ENCODE measurements around the gene TRAPPC4.

DNA sequence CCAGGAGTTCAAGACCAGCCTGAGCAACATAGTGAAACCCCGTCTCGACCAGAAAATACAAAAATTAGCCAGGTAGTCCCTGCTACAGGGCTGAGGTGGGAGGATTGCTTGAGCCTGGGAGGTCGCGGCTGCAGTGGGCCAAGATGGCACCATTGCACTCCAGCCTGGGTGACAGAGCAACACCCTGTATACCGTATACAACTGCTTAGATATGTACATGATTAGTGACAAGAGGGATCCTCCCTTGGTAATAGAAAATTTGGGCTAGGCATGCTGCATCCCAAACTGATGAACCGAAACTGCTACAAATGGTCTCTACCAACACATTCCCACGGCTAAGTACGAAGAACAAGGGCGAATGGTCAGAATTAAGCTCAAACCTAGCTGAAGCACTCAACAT is 24.4 kb downstream of the TRAPPC4 start:
- TF ChIP-seq CEBPB (IDR thresholded peaks at IDR 0.05; ENCODE audit: low read depth, low read length) (no peak), BACH1 (IDR thresholded peaks at IDR 0.05; ENCODE audit: low read length) (no peak), POLR2A (IDR thresholded peaks at IDR 0.05; ENCODE audit: control extremely low read depth in 1 of 2, low read depth in 2 of 2, low read length in 2 of 2) (no peak), POLR2AphosphoS5 (IDR thresholded peaks at IDR 0.05; ENCODE audit: low read depth, low read length) (no peak), TCF12 (IDR thresholded peaks at IDR 0.05; ENCODE audit: low read depth, low read length) (no peak), MAFK (IDR thresholded peaks at IDR 0.05; ENCODE audit: low read depth, low read length) (no peak), ZNF274 (IDR thresholded peaks at IDR 0.05; ENCODE audit: borderline replicate concordance, extremely low read depth, low read length) (no peak), CBX5 (IDR thresholded peaks at IDR 0.05; ENCODE audit: low read depth, low read length) (no peak), SP1 (IDR thresholded peaks at IDR 0.05; ENCODE audit: low read depth, low read length) (no peak), RAD21 (IDR thresholded peaks at IDR 0.05 in 1 of 2, conservative IDR thresholded peaks at IDR 0.05 in 1 of 2; ENCODE audit: low read depth in 2 of 2, low read length in 2 of 2) (no peak), EP300 (IDR thresholded peaks at IDR 0.05; ENCODE audit: borderline replicate concordance in 1 of 2, low read depth in 2 of 2, low read length in 2 of 2) (no peak)
- TF ChIP-seq, protein P1, sequence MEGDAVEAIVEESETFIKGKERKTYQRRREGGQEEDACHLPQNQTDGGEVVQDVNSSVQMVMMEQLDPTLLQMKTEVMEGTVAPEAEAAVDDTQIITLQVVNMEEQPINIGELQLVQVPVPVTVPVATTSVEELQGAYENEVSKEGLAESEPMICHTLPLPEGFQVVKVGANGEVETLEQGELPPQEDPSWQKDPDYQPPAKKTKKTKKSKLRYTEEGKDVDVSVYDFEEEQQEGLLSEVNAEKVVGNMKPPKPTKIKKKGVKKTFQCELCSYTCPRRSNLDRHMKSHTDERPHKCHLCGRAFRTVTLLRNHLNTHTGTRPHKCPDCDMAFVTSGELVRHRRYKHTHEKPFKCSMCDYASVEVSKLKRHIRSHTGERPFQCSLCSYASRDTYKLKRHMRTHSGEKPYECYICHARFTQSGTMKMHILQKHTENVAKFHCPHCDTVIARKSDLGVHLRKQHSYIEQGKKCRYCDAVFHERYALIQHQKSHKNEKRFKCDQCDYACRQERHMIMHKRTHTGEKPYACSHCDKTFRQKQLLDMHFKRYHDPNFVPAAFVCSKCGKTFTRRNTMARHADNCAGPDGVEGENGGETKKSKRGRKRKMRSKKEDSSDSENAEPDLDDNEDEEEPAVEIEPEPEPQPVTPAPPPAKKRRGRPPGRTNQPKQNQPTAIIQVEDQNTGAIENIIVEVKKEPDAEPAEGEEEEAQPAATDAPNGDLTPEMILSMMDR (IDR thresholded peaks at IDR 0.05; ENCODE audit: control extremely low read depth in 1 of 3, insufficient read depth in 1 of 3, low read depth in 1 of 3, low read length in 3 of 3), result no peak
